Small intestine (tissue), 7 donors: Measurements from ENCODE around the gene CD44. TPM values are rescaled to one million over a fixed set of nuclear protein-coding genes. Genes with fewer than 3 reads are reported as not detected.

Experiments used
- DNase-seq, 2 donors: peaks; one replicate each; pipeline versions ENCODE4 v3.0.0 to v3.0.0-alpha.2; 2013
- FAIRE-seq: peaks from 2 replicates; lab custom pipeline; 2012; peaks lifted over from hg19 to GRCh38; lab: Jason Lieb, UNC
- H3K27ac ChIP-seq, 3 donors: one replicate each; pipeline ENCODE4 v1.5.1; 2013; ENCODE audit warnings: low read length in 2 of 3, mild to moderate bottlenecking in 2 of 3, control low read depth in 1 of 3, inconsistent platforms in 1 of 3, low read depth in 1 of 3, moderate library complexity in 1 of 3
- H3K27me3 ChIP-seq, 3 donors: one replicate each; pipeline ENCODE4 v1.6.1; 2013; ENCODE audit warnings: low read length in 3 of 3, inconsistent platforms in 1 of 3; ENCODE audit not compliant: control insufficient read depth in 3 of 3, insufficient read depth in 3 of 3
- H3K36me3 ChIP-seq, 3 donors: one replicate each; pipeline ENCODE4 v1.6.1; 2013; ENCODE audit warnings: low read length in 3 of 3, inconsistent platforms in 1 of 3, low read depth in 1 of 3, mild to moderate bottlenecking in 1 of 3, moderate library complexity in 1 of 3; ENCODE audit not compliant: control insufficient read depth in 3 of 3, insufficient read depth in 2 of 3
- H3K4me1 ChIP-seq, 3 donors: one replicate each; pipeline ENCODE4 v1.6.1; 2013; ENCODE audit warnings: low read length in 2 of 3, inconsistent platforms in 1 of 3, low read depth in 1 of 3, mild to moderate bottlenecking in 1 of 3, moderate library complexity in 1 of 3; ENCODE audit not compliant: control insufficient read depth in 3 of 3, insufficient read depth in 2 of 3
- H3K4me3 ChIP-seq, 3 donors: one replicate each; pipeline ENCODE4 v1.5.1; 2013; ENCODE audit warnings: low read length in 3 of 3, control low read depth in 1 of 3, inconsistent platforms in 1 of 3, low read depth in 1 of 3, mild to moderate bottlenecking in 1 of 3, moderate library complexity in 1 of 3
- H3K9me3 ChIP-seq, 2 donors: one replicate each; pipeline ENCODE4 v1.6.1; 2013; ENCODE audit warnings: low read depth in 1 of 2, low read length in 1 of 2; ENCODE audit not compliant: control insufficient read depth in 2 of 2, insufficient read depth in 1 of 2
- WGBS, 3 donors: extraction: QIAGEN DNeasy Blood & Tissue Kit; methylation state at CpG; one replicate each; pipeline ENCODE4 v1.1.7; 2013; 5-methylcytosine and 5-hydroxymethylcytosine counted together
- polyA plus RNA-seq, 4 donors: library from polyadenylated mRNA; stranded (reverse) in 3 of 4; unstranded in 1 of 4; fragments of 200-250 nt in 3 of 4; fragments of 120-200 nt in 1 of 4; gene quantifications; one replicate each; pipeline versions ENCODE4 v1.2.1 to v1.2.3, GENCODE V29; 2013
- donor health status: healthy with polysubstance abuse.
- donor health status: control.
- donor health status: control.
- donor health status: Bipolar disorder and iron deficiency.
- donor health status: healthy.

CD44 gene
- polyA plus RNA-seq, 4 donors, result 5.4 to 89.6 (median 19.6) TPM

GRCh38 chr11:35241531-35241930, 102.6 kb downstream of the CD44 start:
- 87 to 100% (median 100%) methylated on average over 1 of the region's 1 CpG for WGBS, 3 donors
- Histone ChIP-seq H3K27me3 (no peaks in the 10 kb centered on the region), H3K36me3 (no peaks in the 10 kb centered on the region), H3K9me3 (no peaks in the 10 kb centered on the region), H3K4me3 (no peak overlapping the region), H3K4me1 (peaks cover 0 to 3% (median 0%) of the 10 kb centered on the region in 3 donors), H3K27ac (no peak overlapping the region)
- DNase-seq (no peak), FAIRE-seq (no peak)

- no peak for FAIRE-seq
- Histone ChIP-seq H3K27ac (no peak overlapping the region), H3K36me3 (no peaks in the 10 kb centered on the region), H3K9me3 (no peaks in the 10 kb centered on the region), H3K4me1 (peaks cover 0 to 3% (median 0%) of the 10 kb centered on the region in 3 donors), H3K4me3 (no peak overlapping the region), H3K27me3 (no peaks in the 10 kb centered on the region)
- no peak for DNase-seq
- 91 to 95% (median 93%) methylated on average over 3 of the region's 3 CpGs for WGBS, 3 donors
These were observed 103.7 kb downstream of the CD44 start for GRCh38 chr11:35242412-35243242.

- no peaks in the 10 kb centered on the region for H3K4me1 ChIP-seq
- H3K36me3 ChIP-seq, result no peaks in the 10 kb centered on the region
- H3K4me3 ChIP-seq, result no peak overlapping the region
- WGBS, 3 donors, result 89 to 97% (median 93%) methylated on average over 2 of the region's 2 CpGs
- FAIRE-seq (no peak), DNase-seq (no peak)
- H3K27ac ChIP-seq, result no peak overlapping the region
- no peaks in the 10 kb centered on the region for H3K27me3 ChIP-seq
- H3K9me3 ChIP-seq, result no peaks in the 10 kb centered on the region
These were observed 104.8 kb downstream of the CD44 start for GRCh38 chr11:35243774-35244173.

GRCh38 chr11:35245056-35245455, 106.1 kb downstream of the CD44 start:
- DNase-seq, result no peak
- no peaks in the 10 kb centered on the region for H3K36me3 ChIP-seq
- H3K27ac ChIP-seq, result no peak overlapping the region
- FAIRE-seq, result no peak
- no peaks in the 10 kb centered on the region for H3K4me1 ChIP-seq
- H3K27me3 ChIP-seq, result no peaks in the 10 kb centered on the region
- no peak overlapping the region for H3K4me3 ChIP-seq
- H3K9me3 ChIP-seq, result no peaks in the 10 kb centered on the region
- WGBS, 3 donors, result 81 to 84% (median 82%) methylated on average over 4 of the region's 4 CpGs

- WGBS, 3 donors, result 76 to 95% (median 83%) methylated on average over 1 of the region's 1 CpG
- no peaks in the 10 kb centered on the region for H3K36me3 ChIP-seq
- no peaks in the 10 kb centered on the region for H3K4me1 ChIP-seq
- no peak overlapping the region for H3K27ac ChIP-seq
- FAIRE-seq (no peak), DNase-seq (no peak)
- H3K27me3 ChIP-seq, result no peaks in the 10 kb centered on the region
- no peak overlapping the region for H3K4me3 ChIP-seq
- H3K9me3 ChIP-seq, result no peaks in the 10 kb centered on the region
These were observed 106.8 kb downstream of the CD44 start for GRCh38 chr11:35245786-35246185.

GRCh38 chr11:35246745-35247144, 107.8 kb downstream of the CD44 start:
- Histone ChIP-seq H3K4me3 (no peak overlapping the region), H3K4me1 (no peaks in the 10 kb centered on the region), H3K9me3 (no peaks in the 10 kb centered on the region), H3K27ac (no peak overlapping the region), H3K27me3 (no peaks in the 10 kb centered on the region), H3K36me3 (no peaks in the 10 kb centered on the region)
- FAIRE-seq (no peak), DNase-seq (no peak)
- 30 to 67% (median 45%) methylated on average over 2 of the region's 2 CpGs for WGBS, 3 donors

GRCh38 chr11:35247428-35247827, 108.5 kb downstream of the CD44 start:
- 76 to 94% (median 83%) methylated on average over 3 of the region's 3 CpGs for WGBS, 3 donors
- Histone ChIP-seq H3K36me3 (no peaks in the 10 kb centered on the region), H3K9me3 (no peaks in the 10 kb centered on the region), H3K4me1 (no peaks in the 10 kb centered on the region), H3K27me3 (no peaks in the 10 kb centered on the region), H3K4me3 (no peak overlapping the region), H3K27ac (no peak overlapping the region)
- no peak for FAIRE-seq
- peak in 1 of 2 donors; percentile 3 for DNase-seq

- no peak overlapping the region for H3K27ac ChIP-seq
- FAIRE-seq, result no peak
These were observed 108.9 kb downstream of the CD44 start for GRCh38 chr11:35247863-35248262.

More at GRCh38 chr11:35247863-35248262, 108.9 kb downstream of the CD44 start:
- Histone ChIP-seq H3K4me3 (no peak overlapping the region), H3K36me3 (no peaks in the 10 kb centered on the region), H3K9me3 (no peaks in the 10 kb centered on the region), H3K27me3 (no peaks in the 10 kb centered on the region), H3K4me1 (no peaks in the 10 kb centered on the region)
- 76 to 85% (median 84%) methylated on average over 3 of the region's 3 CpGs for WGBS, 3 donors
- no peak for DNase-seq
